ENCODE measurements around the gene HBS1L. TPM values are rescaled to one million over a fixed set of nuclear protein-coding genes. Genes with fewer than 3 reads are reported as not detected.

The HBS1L gene
- total RNA-seq, 1 experiment from 2014 or later: 81.2 TPM

DNA sequence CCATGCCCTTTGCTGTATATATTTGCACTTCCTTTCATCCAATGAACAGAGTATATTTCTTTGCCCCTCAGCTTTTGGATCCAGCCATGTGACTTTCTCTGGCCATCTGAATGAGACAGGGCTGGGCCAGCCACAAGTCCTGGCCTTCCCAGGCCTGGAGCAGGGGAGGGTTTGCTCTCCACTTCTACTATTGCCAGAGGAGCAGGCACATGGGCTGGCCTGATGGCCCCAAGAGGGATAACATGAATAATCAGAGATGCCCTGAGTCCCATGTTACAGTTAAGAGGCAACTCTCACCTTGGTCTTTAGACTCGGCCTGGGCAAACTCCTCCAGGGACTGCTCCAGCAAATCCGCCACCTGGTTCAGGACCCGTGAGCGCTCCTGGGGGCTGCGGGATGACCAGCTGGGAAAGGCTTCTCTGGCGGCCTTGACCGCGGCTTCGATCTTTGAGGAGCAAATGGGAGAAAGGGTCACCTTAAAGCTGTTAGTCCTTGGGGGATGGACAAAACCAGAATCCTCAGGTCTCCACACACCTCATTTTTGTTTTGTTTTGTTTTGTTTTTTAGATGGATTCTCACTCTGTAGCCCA lies 111.0 kb downstream of the HBS1L start:
- ChIA-PET CTCF (no interaction called here), POLR2A (no interaction called here)
- H3K9me3 Mint-ChIP-seq (ENCODE audit: unreplicated experiment): no peaks in the 10 kb centered on the region
- intact Hi-C loops (cut with micrococcal nuclease; ENCODE audit: unreplicated experiment): loop anchor here (10.0 kb wide), 2 partner anchors 119 to 1019 kb away; no protein-coding TSS in a partner anchor
- H3K27me3 ChIP-seq (replicated peaks; ENCODE audit: control insufficient read depth, insufficient read depth, low read length): no peaks in the 10 kb centered on the region
- H3K36me3 Mint-ChIP-seq (ENCODE audit: insufficient read depth, unreplicated experiment): no peaks in the 10 kb centered on the region
- no peaks in the 10 kb centered on the region for H3K9me3 ChIP-seq
- H3K36me3 ChIP-seq (ENCODE audit: control insufficient read depth, insufficient read depth, low read length): no peaks in the 10 kb centered on the region
- no peaks in the 10 kb centered on the region for H3K27me3 Mint-ChIP-seq (ENCODE audit: insufficient read depth, unreplicated experiment)
- TF ChIP-seq, protein P1, sequence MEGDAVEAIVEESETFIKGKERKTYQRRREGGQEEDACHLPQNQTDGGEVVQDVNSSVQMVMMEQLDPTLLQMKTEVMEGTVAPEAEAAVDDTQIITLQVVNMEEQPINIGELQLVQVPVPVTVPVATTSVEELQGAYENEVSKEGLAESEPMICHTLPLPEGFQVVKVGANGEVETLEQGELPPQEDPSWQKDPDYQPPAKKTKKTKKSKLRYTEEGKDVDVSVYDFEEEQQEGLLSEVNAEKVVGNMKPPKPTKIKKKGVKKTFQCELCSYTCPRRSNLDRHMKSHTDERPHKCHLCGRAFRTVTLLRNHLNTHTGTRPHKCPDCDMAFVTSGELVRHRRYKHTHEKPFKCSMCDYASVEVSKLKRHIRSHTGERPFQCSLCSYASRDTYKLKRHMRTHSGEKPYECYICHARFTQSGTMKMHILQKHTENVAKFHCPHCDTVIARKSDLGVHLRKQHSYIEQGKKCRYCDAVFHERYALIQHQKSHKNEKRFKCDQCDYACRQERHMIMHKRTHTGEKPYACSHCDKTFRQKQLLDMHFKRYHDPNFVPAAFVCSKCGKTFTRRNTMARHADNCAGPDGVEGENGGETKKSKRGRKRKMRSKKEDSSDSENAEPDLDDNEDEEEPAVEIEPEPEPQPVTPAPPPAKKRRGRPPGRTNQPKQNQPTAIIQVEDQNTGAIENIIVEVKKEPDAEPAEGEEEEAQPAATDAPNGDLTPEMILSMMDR (IDR thresholded peaks at IDR 0.05; ENCODE audit: insufficient read depth in 1 of 2, low read depth in 1 of 2, low read length in 1 of 2, severe bottlenecking in 1 of 2, unreplicated experiment in 1 of 2): no peak
- BruUV-seq (replicated peaks): no TSS peak
- no peaks in the 10 kb centered on the region for H3K4me1 ChIP-seq
- no peak overlapping the region for H3K4me3 Mint-ChIP-seq (ENCODE audit: unreplicated experiment)
- no peak overlapping the region for H3K27ac Mint-ChIP-seq (ENCODE audit: unreplicated experiment)
- H3K4me3 ChIP-seq (ENCODE audit: low read depth, low read length): no peak overlapping the region
- H3K4me1 Mint-ChIP-seq (ENCODE audit: low read depth, unreplicated experiment): no peaks in the 10 kb centered on the region
- no peak for DNase-seq

DNA sequence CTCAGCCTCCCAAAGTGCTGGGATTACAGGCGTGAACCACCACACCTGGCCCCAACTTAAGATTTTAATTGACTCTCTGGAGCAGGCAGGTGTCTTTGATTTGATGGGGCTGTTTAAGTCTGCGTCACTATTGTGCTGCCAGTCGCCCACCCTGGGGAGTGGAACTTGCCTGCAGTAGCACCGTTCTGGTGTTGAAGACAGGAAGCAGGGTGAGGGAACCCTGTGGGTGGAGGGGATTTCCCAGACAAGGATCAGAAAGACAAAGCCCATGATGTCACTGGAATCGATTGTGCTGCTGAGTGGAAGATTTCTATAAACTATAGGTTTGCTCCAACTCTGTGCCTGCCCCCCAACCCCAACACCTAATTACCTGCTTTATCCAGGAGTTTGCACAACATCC lies 115.7 kb downstream of the HBS1L start:
- intact Hi-C loops (cut with micrococcal nuclease; ENCODE audit: unreplicated experiment): no loop called here
- no peaks in the 10 kb centered on the region for H3K36me3 ChIP-seq (ENCODE audit: control insufficient read depth, insufficient read depth, low read length)
- no TSS peak for BruUV-seq (replicated peaks)
- ChIA-PET POLR2A (no interaction called here), CTCF (no interaction called here)
- Mint-ChIP-seq H3K4me1 (ENCODE audit: low read depth, unreplicated experiment) (no peaks in the 10 kb centered on the region), H3K27me3 (ENCODE audit: insufficient read depth, unreplicated experiment) (no peaks in the 10 kb centered on the region), H3K27ac (ENCODE audit: unreplicated experiment) (no peak overlapping the region), H3K9me3 (ENCODE audit: unreplicated experiment) (no peaks in the 10 kb centered on the region), H3K4me3 (ENCODE audit: unreplicated experiment) (no peak overlapping the region), H3K36me3 (ENCODE audit: insufficient read depth, unreplicated experiment) (no peaks in the 10 kb centered on the region)
- TF ChIP-seq, protein P1 (IDR thresholded peaks at IDR 0.05; ENCODE audit: insufficient read depth in 1 of 2, low read depth in 1 of 2, low read length in 1 of 2, severe bottlenecking in 1 of 2, unreplicated experiment in 1 of 2): no peak
- DNase-seq: no peak
- H3K4me1 ChIP-seq: peaks cover 6% of the 10 kb centered on the region; the same call in 1 of the 2 replicates
- no peak overlapping the region for H3K4me3 ChIP-seq (ENCODE audit: low read depth, low read length)
- no peaks in the 10 kb centered on the region for H3K9me3 ChIP-seq
- H3K27me3 ChIP-seq (replicated peaks; ENCODE audit: control insufficient read depth, insufficient read depth, low read length): no peaks in the 10 kb centered on the region

DNA sequence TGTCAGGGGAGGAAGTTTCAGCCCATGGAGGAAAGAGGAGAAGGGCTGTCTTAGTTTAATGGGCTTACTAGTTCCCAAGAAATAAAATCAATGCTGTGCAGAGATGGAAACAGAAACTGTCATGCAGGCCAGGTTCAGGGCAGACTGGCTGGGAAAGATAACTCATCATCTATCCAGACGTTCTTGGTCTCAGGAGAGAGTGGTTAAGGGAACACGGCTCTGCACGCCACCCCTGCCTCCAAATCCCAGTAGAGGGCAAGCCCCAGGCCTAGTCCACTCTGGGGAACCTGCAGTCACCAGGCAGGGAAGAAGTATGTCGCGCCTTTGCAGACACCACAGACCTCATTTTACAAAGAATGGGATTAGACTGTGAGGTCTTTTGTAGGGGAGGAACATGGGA lies 117.2 kb downstream of the HBS1L start:
- H3K4me1 ChIP-seq: peaks cover 7% of the 10 kb centered on the region; the same call in 1 of the 2 replicates
- H3K9me3 ChIP-seq: no peaks in the 10 kb centered on the region
- H3K27me3 ChIP-seq (replicated peaks; ENCODE audit: control insufficient read depth, insufficient read depth, low read length): no peaks in the 10 kb centered on the region
- Mint-ChIP-seq H3K27ac (ENCODE audit: unreplicated experiment) (peak overlapping the region; percentile 48), H3K36me3 (ENCODE audit: insufficient read depth, unreplicated experiment) (no peaks in the 10 kb centered on the region), H3K4me3 (ENCODE audit: unreplicated experiment) (no peak overlapping the region), H3K4me1 (ENCODE audit: low read depth, unreplicated experiment) (no peaks in the 10 kb centered on the region), H3K9me3 (ENCODE audit: unreplicated experiment) (no peaks in the 10 kb centered on the region), H3K27me3 (ENCODE audit: insufficient read depth, unreplicated experiment) (no peaks in the 10 kb centered on the region)
- no peak for DNase-seq
- CTCF ChIA-PET: no interaction called here
- POLR2A ChIA-PET: no interaction called here
- H3K36me3 ChIP-seq (ENCODE audit: control insufficient read depth, insufficient read depth, low read length): no peaks in the 10 kb centered on the region
- TF ChIP-seq, protein P1 (IDR thresholded peaks at IDR 0.05; ENCODE audit: insufficient read depth in 1 of 2, low read depth in 1 of 2, low read length in 1 of 2, severe bottlenecking in 1 of 2, unreplicated experiment in 1 of 2): no peak
- intact Hi-C loops (cut with micrococcal nuclease; ENCODE audit: unreplicated experiment): no loop called here
- no peak overlapping the region for H3K4me3 ChIP-seq (ENCODE audit: low read depth, low read length)
- BruUV-seq (replicated peaks): no TSS peak

All from Caco-2 (cell line).